Spleen (tissue), 13 donors: ENCODE results near the gene HTR6. TPM values are rescaled to one million over a fixed set of nuclear protein-coding genes. Genes with fewer than 3 reads are reported as not detected.

Experiments
- DNase-seq: peaks from one replicate; pipeline ENCODE4 v3.0.0-alpha.2; 2020
- H3K27ac ChIP-seq, 8 donors: fragments of 200-600 bp; sonication (generic) in 7 of 8; 1 replicate in 4 of 8; 2 replicates in 4 of 8; pipeline versions ENCODE4 v1.5.0 to v1.8.0; 2016 to 2021; ENCODE audit warnings: inconsistent platforms in 4 of 8, mild to moderate bottlenecking in 4 of 8, moderate library complexity in 1 of 8
- H3K27me3 ChIP-seq, 7 donors: fragments of 200-600 bp; sonication (generic) in 6 of 7; replicated peaks in 1 of 7; 1 replicate in 4 of 7; 2 replicates in 3 of 7; pipeline versions ENCODE4 v1.5.0 to v1.8.0; 2016 to 2021; ENCODE audit warnings: inconsistent platforms in 3 of 7, mild to moderate bottlenecking in 1 of 7
- H3K36me3 ChIP-seq, 6 donors: fragments of 200-600 bp; sonication (generic) in 5 of 6; 1 replicate in 4 of 6; 2 replicates in 2 of 6; pipeline versions ENCODE4 v1.5.0 to v1.8.0; 2016 to 2021; ENCODE audit warnings: inconsistent platforms in 2 of 6
- H3K4me1 ChIP-seq, 6 donors: fragments of 200-600 bp; sonication (generic) in 5 of 6; 1 replicate in 3 of 6; 2 replicates in 3 of 6; pipeline versions ENCODE4 v1.5.0 to v1.8.0; 2016 to 2021; ENCODE audit warnings: inconsistent platforms in 3 of 6
- H3K4me3 ChIP-seq, 8 donors: fragments of 200-600 bp; sonication (generic) in 7 of 8; 1 replicate in 4 of 8; 2 replicates in 4 of 8; pipeline versions ENCODE4 v1.5.0 to v1.8.0; 2016 to 2021; ENCODE audit warnings: inconsistent platforms in 4 of 8, mild to moderate bottlenecking in 4 of 8, moderate library complexity in 2 of 8
- H3K9me3 ChIP-seq, 8 donors: fragments of 200-600 bp; sonication (generic) in 7 of 8; 1 replicate in 4 of 8; 2 replicates in 4 of 8; pipeline versions ENCODE4 v1.5.0 to v1.8.0; 2016 to 2021; ENCODE audit warnings: inconsistent platforms in 4 of 8
- CTCF ChIP-seq, 11 experiments: fragments of 200-600 bp in 7 of 11; fragments of 450-650 bp in 4 of 11; sonication (generic) in 4 of 11; IDR thresholded peaks in 8 of 11; conservative IDR thresholded peaks in 3 of 11; 1 replicate in 7 of 11; 2 replicates in 4 of 11; pipeline versions ENCODE4 v1.4.0 to v1.8.0; 2016 to 2021; ENCODE audit warnings: antibody characterized with exemption in 11 of 11, inconsistent platforms in 4 of 11, mild to moderate bottlenecking in 1 of 11
- POLR2A ChIP-seq, 3 donors: fragments of 450-650 bp; IDR thresholded peaks; one replicate each; pipeline ENCODE4 v1.5.1; 2017; ENCODE audit warnings: antibody characterized with exemption in 3 of 3, mild to moderate bottlenecking in 1 of 3
- POLR2AphosphoS5 ChIP-seq, 3 donors: sonication (generic); formaldehyde crosslinking; IDR thresholded peaks; one replicate each; pipeline ENCODE4 v1.5.1; 2017; ENCODE audit warnings: antibody characterized with exemption in 3 of 3
- WGBS, 5 donors: extraction: QIAGEN DNeasy Blood & Tissue Kit in 3 of 5; methylation state at CpG; one replicate each; pipeline versions ENCODE4 v1.1.5 to v1.1.7; 2013 to 2018; 5-methylcytosine and 5-hydroxymethylcytosine counted together
- intact Hi-C: fragments of 100-400 bp; cut with DNase I; formaldehyde crosslinking; loops from one replicate; pipeline ENCODE4 v1.15.0; 2023; ENCODE audit warnings: low total_unique reads
- long read RNA-seq, 2 donors: transcript quantifications; one replicate each; lab custom pipeline, GENCODE V29; 2026
- polyA plus RNA-seq, 3 donors: library from polyadenylated mRNA; stranded (reverse); fragments of 200-250 nt; gene quantifications; one replicate each; pipeline ENCODE4 v1.2.1, GENCODE V29; 2013
- total RNA-seq, 7 donors: library from RNA; depleted of rRNA in 3 of 7; stranded (reverse); fragments of >200 nt in 3 of 7; fragmentation: NEBNext Ultra II Directional in 4 of 7; extraction: Animal tissue kit (Norgen Biotek cat#: 25700) in 4 of 7; gene quantifications; one replicate each; pipeline versions ENCODE4 v1.1.0 to v1.2.1, GENCODE V29; 2016 to 2021
- donor health status: healthy with polysubstance abuse.
- donor health status: DM: no; HTN: no; CAD: no; lungs with moderate emphysema.
- donor health status: DM: no; HTN: no; CAD: no.
- donor health status: Bipolar disorder and iron deficiency.
- donor health status: healthy.
- donor health status: DM: no; HTN: no; CAD: no.
- donor health status: DM: yes; HTN: yes; CAD: no.

HTR6 gene
- total RNA-seq (under 1 TPM in 2 of 7 donors, not detected in 5; 0.13 to 0.47 TPM), polyA plus RNA-seq (under 1 TPM in 1 of 3 donors, not detected in 2; 0.06 TPM)
- long read RNA-seq, donor 1 = 0 reads
- long read RNA-seq, donor 2 = 0 reads

DNA sequence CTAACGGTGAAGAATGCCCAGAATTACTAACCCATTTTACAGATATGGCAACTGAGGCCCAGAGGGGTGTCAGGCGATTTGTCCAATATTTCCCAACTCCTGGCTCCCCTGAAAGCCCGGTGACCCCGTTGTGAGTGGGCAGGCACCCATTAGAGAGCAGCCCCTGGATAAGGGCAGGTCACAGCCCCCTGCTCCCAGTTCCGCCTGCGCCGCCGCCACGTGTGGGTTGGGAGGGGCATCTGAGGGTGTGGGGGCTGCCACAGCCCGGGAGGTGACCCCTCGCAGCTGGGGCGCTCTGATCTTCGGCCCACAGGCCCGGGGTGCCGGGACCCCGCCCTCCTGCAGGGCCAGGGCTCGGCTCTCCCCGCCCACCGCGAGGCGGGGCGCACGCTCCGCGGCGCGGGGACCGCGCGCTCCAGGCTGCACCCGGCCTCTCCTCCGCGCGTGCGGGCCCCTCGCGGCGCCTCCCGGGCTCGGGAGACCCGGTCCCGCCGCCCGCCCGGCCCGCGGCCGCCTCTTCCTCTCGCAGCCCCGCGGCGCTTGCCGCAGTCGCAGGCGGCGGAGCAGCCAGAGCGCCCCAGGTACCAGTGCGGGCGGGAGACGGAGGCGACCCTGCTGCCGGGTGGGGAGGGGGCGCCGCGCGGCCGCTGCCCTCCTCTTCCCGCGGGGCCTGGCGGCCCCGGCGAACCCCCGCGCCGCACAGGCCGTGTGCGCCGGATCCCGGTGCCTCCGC lies at the start of gene HTR6:
Gene HTR6 (plus strand): TSS at position 423 of the 733 bp plus-strand sequence. CDS start 879 bp downstream, outside the sequence.
- no peaks in the 10 kb centered on the region for H3K36me3 ChIP-seq
- H3K4me1 ChIP-seq = peaks cover 0 to 36% (median 20%) of the 10 kb centered on the region in 6 donors
- no peak for DNase-seq
- intact Hi-C loops = loop anchor here (5.0 kb wide), 1 partner anchor 38 kb away; no protein-coding TSS in a partner anchor
- H3K4me3 ChIP-seq = peak within 1 kb of the TSS in 6 of 8 donors; percentile 16 to 65 (median 27)
- WGBS, 5 donors = 3 to 8% (median 5%) methylated on average over 6 to 80 of the region's 80 CpGs
- H3K27me3 ChIP-seq = peaks cover 5 to 89% (median 30%) of the 10 kb centered on the region in 7 donors
- no peak within 1 kb of the TSS for H3K27ac ChIP-seq
- TF ChIP-seq POLR2A (IDR thresholded peaks at IDR 0.05) (no peak), POLR2AphosphoS5 (IDR thresholded peaks at IDR 0.05) (no peak), CTCF (IDR thresholded peaks at IDR 0.05 in 8 of 11, conservative IDR thresholded peaks at IDR 0.05 in 3 of 11) (no peak)
- H3K9me3 ChIP-seq = no peaks in the 10 kb centered on the region

GRCh38 chr1:19615438-19615837 lies 49.2 kb upstream of the HTR6 start:
- Histone ChIP-seq H3K9me3 (no peaks in the 10 kb centered on the region), H3K27ac (no peak overlapping the region), H3K4me1 (peaks cover 0 to 16% (median 4%) of the 10 kb centered on the region in 6 donors), H3K27me3 (no peaks in the 10 kb centered on the region), H3K36me3 (peaks cover 0 to 47% (median 13%) of the 10 kb centered on the region in 6 donors), H3K4me3 (no peak overlapping the region)
- intact Hi-C loops = no loop called here
- WGBS, 5 donors = 86 to 92% (median 89%) methylated on average over 6 of the region's 6 CpGs
- no peak for DNase-seq
- no peak for TF ChIP-seq CTCF (IDR thresholded peaks at IDR 0.05 in 8 of 11, conservative IDR thresholded peaks at IDR 0.05 in 3 of 11)
- TF ChIP-seq POLR2AphosphoS5 (IDR thresholded peaks at IDR 0.05) = no peak
- no peak for TF ChIP-seq POLR2A (IDR thresholded peaks at IDR 0.05)

DNA sequence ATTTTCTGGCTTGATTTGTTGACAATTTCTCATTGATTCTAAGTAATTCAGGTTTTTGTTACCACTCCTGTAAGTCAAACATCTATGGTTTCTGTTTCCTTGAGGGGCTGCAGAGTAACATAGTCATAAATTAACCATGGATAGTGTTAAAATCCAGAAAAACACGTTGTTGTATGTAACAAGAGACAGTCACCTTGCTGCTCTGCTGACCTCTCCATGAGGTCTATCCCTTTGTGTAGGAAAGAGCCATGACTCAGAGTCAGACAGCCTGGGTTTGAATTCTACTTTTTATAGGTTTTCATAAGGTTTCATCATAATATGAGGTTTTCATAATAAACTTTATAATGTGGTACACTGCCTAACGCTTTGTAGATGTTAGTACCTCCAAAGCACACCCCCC lies 48.2 kb upstream of the HTR6 start:
- intact Hi-C loops = no loop called here
- Histone ChIP-seq H3K4me3 (no peak overlapping the region), H3K27ac (no peak overlapping the region), H3K27me3 (no peaks in the 10 kb centered on the region), H3K9me3 (no peaks in the 10 kb centered on the region), H3K4me1 (peaks cover 0 to 16% (median 4%) of the 10 kb centered on the region in 6 donors), H3K36me3 (peaks cover 0 to 49% (median 13%) of the 10 kb centered on the region in 6 donors)
- TF ChIP-seq POLR2AphosphoS5 (IDR thresholded peaks at IDR 0.05) (no peak), CTCF (IDR thresholded peaks at IDR 0.05 in 8 of 11, conservative IDR thresholded peaks at IDR 0.05 in 3 of 11) (no peak), POLR2A (IDR thresholded peaks at IDR 0.05) (no peak)
- no peak for DNase-seq
- 75 to 80% (median 78%) methylated on average over 2 of the region's 2 CpGs for WGBS, 5 donors

- H3K27ac ChIP-seq = no peak overlapping the region
These were observed 47.3 kb upstream of the HTR6 start for GRCh38 chr1:19617376-19617775.

More at GRCh38 chr1:19617376-19617775, 47.3 kb upstream of the HTR6 start:
- H3K9me3 ChIP-seq = no peaks in the 10 kb centered on the region
- 91 to 92% (median 91%) methylated on average over 3 of the region's 3 CpGs for WGBS, 5 donors
- no peaks in the 10 kb centered on the region for H3K27me3 ChIP-seq
- no peak for DNase-seq
- TF ChIP-seq POLR2A (IDR thresholded peaks at IDR 0.05) (no peak), CTCF (IDR thresholded peaks at IDR 0.05 in 8 of 11, conservative IDR thresholded peaks at IDR 0.05 in 3 of 11) (no peak), POLR2AphosphoS5 (IDR thresholded peaks at IDR 0.05) (no peak)
- no peak overlapping the region for H3K4me3 ChIP-seq
- H3K4me1 ChIP-seq = peaks cover 0 to 12% (median 4%) of the 10 kb centered on the region in 6 donors
- intact Hi-C loops = no loop called here
- peaks cover 0 to 58% (median 13%) of the 10 kb centered on the region in 6 donors for H3K36me3 ChIP-seq
